GM18870 (cell line): Measurements from ENCODE around the gene GADL1.

Experiments used
- ATAC-seq: cut with Tn5 transposase; IDR thresholded peaks from one replicate; pipeline ENCODE4 v1.9.1; 2021; ENCODE audit warnings: moderate library complexity; ENCODE audit not compliant: unreplicated experiment

GADL1 gene

DNA sequence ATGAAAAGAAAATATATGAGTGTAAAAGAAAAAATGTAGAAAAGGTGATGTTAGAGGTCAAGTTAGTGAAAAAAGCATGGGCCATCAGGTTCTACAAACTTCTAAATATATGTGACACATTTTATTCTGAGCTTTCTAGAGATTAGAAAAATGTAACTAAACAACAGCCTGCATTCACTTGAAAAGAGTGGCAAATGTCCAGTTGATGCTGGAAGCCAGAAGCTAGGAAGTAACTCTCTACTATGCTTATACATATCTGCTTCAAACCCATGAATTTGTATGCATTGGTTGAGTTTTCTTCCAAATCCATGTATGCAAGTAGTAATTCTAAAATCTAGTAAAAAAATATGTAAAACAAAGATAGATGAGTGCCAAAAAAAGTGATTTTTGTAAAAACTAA lies 164.5 kb downstream of the GADL1 start:
- ATAC-seq, result no peak

DNA sequence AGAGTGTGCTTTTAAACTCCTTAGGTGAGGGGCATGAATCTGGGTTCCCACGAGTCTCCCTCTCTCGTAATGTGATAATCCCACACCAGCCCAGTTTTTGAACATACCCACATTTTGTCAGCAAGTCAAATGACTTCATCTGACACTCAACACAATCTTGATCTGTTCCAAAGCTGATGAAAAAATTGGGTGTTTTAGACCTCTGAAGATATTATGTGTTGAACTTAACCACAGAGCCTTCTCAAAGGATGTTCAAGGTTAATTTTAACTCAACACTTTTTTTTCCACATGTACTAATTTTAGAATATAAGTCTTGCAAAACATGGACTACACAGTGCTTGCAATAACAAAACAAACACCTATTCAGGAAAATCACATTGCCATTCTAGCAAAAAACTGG lies 164.9 kb downstream of the GADL1 start:
- no peak for ATAC-seq

DNA sequence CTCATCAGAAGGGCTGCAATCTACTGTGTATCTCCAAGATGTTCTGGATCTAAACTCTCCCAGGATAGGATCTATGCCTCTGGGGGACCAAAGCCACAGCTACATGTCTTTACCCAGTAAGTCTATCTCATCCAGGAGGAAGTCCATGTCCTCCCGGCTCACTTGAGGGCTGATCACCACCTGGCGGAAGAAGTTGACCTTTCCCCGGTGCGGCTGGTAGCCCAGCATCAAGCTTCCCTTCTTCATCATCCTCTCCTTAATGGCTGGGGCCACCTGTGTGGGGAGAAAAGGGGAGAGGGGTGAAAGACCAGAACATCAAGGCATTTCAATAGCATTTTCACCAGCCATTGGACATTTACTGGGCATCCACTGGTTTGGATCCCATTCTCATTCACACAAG lies 166.3 kb downstream of the GADL1 start:
- ATAC-seq, result no peak

DNA sequence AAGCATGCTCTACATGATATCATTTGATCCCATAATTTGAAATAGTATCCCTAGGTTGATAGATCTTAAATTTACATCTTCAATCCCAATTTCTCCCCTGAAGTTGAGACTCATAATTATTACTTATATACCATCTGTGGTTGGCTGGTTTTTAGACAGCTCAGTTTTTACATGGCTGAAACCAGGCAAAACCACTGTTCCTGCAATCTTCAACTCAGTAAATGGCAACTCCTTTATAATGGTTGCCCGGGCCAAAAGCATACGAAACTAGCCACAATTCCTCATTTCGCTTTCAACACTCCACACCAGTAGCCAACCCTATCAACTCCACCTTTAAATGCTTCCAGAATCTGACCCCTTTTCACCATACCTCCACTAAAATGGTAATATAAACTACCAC lies 169.6 kb downstream of the GADL1 start:
- no peak for ATAC-seq

DNA sequence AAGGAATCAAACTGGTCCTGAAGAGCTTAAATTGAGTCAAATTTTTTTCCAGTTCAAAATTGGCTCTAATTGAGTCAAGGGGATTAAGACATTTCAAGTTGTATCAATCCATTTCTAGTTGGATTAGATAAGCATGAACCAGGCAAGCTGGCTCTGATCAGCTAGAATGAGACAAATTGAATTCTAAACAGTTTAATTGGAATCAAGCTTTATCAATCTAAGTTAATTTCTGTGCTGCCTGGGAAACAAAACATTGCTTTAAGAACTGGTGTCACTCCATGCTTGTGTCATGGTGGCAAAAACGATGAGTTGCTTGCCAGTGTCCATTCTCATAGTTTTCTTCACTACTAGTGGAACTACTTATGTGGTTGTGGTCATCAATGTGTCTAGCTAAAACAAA lies 171.2 kb downstream of the GADL1 start:
- ATAC-seq, result no peak

DNA sequence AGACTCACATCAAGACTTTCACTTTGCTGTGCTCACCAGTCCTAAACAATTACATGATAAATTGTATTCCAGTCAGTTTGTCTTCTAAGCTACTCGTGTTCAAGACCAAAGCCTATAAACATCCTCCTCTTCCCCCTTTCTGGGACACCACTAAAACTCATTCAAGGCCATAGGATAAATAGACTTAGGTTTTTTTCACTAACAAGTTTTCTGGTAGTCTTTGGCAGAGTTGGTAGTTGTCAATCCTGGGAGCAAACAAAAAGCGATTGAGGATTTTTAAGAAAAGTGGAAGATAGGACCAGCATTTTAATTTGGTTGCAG lies 173.2 kb downstream of the GADL1 start:
- no peak for ATAC-seq

DNA sequence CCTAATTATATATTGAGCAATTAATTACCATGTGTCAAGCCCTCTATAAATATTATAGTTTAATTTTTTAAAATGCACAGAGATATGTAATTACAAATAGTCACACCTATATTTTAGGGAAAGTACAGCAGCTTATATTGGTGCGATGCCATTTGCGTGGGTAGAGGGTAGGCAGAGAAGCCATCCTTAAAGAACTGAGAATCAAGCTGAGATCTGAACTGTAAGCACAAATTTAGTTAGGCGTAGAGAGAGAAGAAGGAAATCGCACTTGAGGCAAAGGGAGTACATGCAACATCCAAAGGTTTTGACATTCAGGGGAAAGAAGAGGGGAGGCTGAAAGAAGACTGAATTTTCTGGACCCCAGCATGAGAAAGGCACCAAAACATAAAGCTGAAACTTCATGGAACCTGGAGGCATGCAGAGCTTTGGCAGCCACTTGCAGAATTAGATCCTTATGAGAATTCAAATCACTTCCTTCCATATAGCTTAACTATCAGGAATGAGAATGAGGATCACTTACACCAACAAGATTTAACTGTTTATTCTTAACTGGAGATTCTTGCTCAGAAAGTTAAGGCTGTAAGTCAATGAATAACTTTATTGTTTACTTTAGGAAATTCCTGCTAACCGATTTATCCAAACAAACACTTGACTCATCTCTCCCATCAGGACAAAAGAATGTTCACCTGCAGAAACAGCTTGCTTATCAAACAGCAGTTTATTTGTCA lies 173.7 kb downstream of the GADL1 start:
- no peak for ATAC-seq

DNA sequence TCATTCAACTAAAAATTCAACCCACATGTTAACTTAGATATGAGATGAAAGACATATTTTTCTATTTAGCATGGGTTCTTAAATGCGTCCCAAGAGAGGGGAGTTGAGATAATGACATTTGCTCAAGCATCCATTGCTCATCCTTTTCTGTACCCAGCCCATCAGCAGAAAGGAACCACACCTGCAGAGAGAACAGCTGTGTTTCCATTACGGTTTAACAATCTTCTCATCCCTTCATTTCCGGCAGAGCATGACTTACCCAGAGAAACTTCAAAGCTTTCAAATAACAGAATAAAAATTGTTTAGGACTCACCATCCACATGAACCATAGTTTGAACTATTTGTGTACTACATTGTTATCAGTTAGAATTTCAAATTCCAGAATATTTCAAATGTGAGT lies 174.9 kb downstream of the GADL1 start:
- ATAC-seq, result no peak

DNA sequence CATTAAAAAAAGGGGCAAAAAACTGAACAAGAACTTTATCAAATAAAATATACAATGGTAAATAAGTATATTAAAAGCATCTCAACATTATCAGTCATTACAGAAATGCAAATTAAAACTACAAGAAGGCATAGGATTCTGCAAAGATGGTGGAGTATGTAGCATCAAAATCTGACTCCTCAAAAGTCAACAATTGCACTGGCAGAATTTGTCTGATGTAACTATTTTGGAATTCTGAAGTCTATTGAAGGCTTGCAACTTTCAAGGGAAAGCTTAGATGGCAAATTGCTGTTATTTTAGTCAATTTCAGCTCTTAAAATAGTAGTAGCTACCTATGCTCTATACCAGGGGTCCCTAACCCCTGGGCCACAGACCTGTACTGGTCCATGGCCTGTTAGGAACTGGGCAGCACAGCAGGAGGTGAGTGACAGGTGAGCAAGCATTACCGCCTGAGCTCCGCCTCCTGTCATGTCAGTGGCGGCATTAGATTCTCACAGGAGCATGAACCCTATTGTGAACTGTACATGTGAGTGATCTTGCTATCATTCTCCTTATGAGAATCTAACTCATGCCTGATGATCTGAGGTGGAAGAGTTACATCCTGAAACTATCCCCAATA lies 180.5 kb downstream of the GADL1 start:
- ATAC-seq, result no peak

DNA sequence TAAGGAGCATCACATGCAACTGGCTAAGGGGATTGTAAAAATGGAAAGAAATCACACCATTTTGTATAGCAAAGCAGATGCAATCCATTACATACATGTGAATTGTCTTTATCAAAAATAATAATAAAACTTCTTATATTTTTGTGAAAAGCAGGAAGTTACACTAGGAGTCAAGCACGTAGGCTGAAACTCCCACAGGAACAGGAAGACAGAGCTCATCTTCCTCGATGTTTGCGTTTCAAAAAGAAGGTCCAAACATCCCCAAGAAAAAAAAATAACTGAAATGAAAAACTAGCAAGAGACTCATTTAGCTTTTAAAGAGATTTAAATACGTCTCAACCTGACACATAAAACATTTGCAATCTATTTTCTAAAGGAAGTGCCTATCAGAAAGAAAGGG lies 181.5 kb downstream of the GADL1 start:
- no peak for ATAC-seq

DNA sequence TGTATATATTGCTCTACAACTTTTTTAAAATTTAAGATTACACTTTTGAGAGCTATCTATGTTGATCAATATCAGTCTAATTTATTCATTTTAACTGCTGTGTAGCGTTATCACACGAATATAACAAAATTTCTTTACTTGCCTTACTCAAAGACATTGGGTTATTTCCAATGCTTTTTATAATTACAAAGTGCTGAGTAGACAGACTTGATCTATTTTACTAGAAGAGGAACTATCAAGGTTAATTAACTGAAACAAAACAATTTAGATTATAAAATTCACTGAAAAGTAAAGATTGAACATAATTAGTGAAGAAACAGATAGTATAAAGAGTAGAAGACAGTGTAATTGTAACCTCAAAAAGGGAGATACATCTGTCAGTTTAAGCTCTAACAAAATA lies 182.6 kb downstream of the GADL1 start:
- ATAC-seq, result no peak

DNA sequence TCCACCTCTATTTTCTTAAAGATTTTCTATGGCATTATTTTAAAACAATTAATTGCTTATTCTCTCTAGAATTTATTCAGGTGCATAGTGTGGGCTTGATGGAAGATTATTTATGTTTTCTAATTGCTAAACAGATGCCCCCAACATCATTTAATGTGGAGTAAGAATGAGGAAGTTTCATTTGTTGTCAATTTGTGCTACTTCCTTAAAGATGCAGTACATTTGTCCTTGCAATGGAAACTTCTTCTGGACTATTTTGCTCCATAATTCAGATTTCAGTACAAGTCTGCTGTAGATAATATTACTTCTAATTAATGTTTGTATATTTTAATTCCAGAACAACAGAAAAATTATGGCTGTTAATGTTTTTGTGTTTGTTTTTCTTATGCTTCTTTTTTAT lies 183.3 kb downstream of the GADL1 start:
- ATAC-seq, result no peak

DNA sequence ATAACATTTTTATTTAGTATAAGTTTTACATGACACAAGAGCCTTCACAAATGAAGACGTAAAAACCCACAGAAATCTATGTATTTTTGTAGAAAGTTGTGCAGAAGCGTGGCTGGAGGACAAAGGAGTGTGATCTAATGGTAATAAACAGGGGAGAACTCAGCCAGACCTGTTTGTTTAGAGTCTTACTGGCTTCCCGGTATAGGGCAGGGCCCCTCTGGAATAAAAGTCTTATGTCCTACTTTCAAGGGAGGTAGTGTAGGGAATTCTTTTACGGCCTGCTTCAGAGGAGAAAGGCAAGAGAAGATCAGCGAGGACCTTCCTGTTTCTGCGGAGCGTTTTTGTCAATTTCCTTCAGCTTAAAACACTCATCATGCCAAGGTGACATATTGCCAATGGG lies 184.4 kb downstream of the GADL1 start:
- no peak for ATAC-seq

DNA sequence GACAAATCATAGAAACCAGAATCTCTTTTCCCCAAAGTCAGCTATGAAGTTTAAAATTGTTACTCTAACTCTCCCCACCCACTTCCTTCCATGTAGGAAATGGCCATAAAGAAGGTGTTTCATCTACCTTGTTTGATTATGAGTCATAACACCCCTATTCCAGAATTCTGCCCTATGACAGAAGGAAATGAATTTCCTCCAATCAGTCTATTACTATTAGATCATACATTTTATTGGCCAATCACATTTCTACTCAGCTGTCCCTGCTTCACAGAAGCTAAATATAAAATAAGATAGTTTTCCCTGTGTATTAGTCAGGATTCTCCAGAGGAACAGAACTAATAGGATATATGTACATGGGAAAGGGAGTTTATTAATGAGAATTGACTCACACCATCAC lies 186.0 kb downstream of the GADL1 start:
- ATAC-seq, result no peak

DNA sequence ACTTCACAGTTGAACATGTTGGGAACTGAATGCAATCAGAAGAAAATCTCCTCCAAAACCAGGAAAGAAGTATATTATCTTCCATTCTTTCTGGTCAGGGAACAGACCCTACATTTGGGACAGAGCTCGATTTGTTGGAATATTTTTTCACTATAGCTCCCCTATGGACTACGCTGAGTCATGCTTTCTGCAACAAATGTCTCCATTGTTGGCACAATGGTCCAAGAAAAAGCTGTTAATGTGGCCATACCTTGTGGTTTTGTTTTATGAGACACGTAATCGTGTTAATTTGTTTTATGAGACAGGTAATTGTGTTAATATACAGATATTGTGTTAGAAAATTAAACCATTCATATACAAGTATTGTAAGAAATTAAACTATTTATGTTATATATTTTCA lies 186.6 kb downstream of the GADL1 start:
- ATAC-seq, result no peak

DNA sequence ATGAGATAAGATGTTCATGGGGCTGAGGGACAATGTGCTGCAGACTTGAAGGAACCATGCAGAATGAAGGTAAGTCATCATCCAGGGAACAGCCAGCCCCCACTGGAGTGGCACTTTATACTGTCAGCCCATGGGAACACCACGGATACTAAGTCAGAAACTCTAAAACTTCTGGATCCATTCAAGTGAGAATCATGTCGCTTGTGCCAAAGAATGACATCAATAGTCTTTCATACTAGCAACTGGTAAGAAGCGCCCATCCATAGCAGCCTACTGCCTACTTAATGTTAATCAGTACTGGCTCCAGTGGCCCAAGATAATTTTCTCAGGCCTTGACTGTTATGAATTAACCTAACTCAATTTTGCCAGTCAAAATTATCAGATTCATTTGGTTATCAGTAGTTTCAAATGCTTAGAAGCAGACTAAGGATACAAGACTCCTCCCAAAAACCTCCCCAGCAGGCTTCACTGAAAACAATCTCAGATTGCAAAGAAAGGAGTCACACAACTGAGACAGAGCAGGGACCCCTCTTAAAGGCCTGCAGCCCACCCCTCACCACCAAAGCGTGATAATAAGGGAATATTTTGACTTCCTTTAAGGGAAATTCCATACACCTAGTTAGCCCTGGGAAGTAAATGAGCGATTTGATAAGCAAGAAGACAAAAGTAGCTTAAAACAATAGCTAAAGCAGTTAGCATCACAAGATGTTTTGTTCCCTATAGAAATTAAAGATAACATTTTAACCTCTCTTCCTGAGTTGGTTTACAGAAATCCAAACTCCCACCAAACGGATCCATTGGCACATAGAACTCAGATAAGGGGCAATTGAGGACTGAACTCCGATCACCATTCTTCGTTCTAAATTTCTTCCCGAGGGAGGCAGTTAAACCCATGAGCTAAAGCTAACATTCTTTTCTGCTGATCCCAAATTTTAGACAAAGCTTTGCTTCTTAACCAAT lies 189.2 kb downstream of the GADL1 start:
- no peak for ATAC-seq

DNA sequence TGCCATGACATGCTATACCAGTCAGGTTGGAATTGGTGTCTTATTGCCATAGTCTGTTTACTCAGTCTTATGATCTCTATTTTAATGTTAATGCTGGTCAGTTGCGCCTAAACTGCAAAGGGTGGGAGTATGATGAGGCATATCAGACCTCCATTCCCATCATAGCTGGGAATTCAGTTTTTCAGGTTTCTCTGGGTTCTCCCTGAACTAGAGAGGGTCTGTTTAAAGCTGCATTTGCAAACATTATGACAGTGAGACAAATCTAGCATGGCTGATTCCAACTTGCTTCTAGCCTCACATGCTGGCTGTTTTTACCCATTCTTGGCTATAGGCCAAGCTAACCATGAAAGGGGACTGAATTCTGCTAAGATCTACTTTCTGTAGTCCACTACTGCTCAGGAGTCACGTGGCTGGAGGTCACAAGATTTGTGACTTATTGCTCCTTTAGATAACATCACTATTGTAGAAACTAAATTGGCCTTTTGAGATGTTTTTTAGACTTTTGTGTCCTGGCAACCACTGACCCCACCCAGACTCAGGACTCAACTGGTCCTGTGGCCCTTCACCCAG lies 191.5 kb downstream of the GADL1 start:
- no peak for ATAC-seq

DNA sequence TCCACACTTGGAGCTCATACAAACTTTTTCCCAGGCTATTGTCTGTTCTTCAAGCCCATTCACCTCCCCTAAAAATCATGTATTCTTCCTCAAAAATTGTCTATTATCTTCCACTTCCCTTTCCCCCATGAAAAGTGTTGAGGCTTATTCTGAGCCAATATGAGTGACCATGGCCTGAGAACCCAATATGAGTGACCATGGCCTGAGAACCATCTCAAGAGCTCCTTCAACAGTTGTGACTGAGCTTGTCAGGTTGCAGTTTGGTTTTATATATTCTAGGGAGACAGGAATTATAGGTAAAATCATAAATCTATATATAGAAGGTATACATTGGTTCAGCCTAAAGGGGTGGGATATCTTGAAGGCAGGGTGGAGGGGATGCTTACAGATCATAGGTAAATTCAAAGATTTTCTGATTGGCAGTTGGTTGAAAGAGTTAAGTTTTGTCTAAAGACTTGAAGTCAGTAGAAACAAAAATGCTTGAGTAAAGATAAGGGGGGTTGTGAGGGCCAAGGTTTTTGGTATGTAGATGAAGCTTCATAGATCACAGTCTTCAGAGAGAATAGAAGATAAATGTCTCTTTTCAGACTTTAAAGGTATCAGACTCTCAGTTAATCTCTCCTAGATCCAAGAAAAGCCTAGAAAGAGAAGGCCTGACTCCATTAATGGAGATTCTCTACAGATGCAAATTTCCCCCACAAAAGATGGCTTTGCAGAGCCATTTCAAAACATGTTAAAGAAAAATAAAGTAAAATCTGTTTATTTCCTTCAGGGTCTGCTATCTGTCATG lies 192.2 kb downstream of the GADL1 start:
- ATAC-seq, result no peak

DNA sequence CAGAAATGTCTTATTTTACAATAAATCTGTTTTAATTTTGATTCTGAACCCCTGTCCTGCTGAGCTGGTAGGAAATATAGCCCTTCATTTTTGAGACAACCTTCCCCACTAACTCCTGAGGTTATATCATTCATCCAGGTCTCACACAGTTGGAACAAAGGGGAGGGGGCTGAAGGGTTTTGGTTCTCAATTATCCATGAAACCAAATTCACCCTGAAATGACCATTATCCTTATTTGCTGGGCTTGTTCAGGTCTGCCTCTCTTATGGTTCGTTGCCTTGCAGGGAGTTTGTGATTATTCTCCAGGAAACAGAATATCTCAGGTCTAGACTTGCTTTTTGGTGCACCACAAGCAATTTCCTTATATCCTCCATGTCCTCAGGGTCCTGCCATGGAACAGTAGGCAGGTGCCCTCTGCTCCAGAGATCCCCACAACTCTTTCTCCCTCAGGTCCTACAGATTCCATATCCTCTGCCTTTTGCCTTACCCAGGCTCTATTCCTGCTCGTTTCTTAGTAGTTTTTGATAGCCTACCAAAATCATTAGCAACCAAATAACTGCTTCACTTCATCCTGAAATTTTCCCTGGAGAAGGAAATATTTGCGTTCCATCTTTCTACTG lies 193.6 kb downstream of the GADL1 start:
- no peak for ATAC-seq

DNA sequence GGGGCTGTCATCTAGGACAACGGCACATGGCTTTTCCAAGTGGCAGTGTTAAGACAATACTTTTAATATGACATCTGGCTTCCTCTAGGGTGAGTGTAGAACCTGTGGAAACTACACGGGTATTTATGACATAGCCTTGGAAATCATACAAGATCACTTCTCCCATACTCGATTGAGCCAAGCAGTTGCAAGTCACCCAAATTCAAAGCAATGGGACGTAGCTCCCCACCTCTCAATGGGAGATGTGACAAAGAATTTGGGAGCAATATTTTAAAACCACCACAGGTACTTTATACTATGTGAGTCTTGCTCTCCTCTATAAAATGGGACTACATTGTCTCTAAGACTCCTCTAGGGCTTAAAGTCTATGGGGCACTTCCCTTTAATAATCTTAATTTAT lies 194.5 kb downstream of the GADL1 start:
- ATAC-seq, result no peak
